Measurements from ENCODE around the gene ZNF451.

DNA sequence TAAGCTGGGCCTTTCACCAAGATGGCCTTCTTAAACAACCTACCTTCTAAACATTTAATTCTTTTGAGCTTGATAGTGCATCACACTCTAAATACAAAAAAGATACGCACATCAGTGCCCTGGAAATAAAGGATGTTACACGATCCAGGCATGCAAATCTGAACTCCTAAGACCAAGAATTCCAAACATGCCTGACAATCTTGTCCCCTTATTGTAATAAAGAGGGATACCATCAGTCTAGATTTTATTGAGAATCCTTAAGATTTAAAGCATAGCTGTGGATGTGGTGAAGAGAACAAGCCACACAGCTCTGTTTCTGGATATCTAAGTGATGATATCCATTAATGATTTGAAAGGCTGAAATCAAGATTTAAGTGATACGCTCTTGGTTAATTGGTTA, 13.0 kb downstream of the ZNF451 start:
- TF ChIP-seq, protein P1, sequence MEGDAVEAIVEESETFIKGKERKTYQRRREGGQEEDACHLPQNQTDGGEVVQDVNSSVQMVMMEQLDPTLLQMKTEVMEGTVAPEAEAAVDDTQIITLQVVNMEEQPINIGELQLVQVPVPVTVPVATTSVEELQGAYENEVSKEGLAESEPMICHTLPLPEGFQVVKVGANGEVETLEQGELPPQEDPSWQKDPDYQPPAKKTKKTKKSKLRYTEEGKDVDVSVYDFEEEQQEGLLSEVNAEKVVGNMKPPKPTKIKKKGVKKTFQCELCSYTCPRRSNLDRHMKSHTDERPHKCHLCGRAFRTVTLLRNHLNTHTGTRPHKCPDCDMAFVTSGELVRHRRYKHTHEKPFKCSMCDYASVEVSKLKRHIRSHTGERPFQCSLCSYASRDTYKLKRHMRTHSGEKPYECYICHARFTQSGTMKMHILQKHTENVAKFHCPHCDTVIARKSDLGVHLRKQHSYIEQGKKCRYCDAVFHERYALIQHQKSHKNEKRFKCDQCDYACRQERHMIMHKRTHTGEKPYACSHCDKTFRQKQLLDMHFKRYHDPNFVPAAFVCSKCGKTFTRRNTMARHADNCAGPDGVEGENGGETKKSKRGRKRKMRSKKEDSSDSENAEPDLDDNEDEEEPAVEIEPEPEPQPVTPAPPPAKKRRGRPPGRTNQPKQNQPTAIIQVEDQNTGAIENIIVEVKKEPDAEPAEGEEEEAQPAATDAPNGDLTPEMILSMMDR (IDR thresholded peaks at IDR 0.05): no peak
- TF ChIP-seq ZFX (IDR thresholded peaks at IDR 0.05; ENCODE audit: borderline replicate concordance): no peak

Data from 22Rv1 (cell line).